H1 (cell line): ENCODE results near the gene HFM1. TPM values are rescaled to one million over a fixed set of nuclear protein-coding genes. Genes with fewer than 3 reads are reported as not detected.

Source experiments
- CHD7 ChIP-seq: fragments of 300-600 bp; sonication (generic); IDR thresholded peaks from 2 replicates; pipeline ENCODE4 v1.7.1; 2012; ENCODE audit warnings: low read length, moderate library complexity, mild to moderate bottlenecking, inconsistent platforms; ENCODE audit not compliant: insufficient replicate concordance
- CREB1 ChIP-seq: IDR thresholded peaks from 2 replicates; pipeline ENCODE4 v1.6.1; 2012; ENCODE audit warnings: inconsistent platforms
- EZH2 ChIP-seq: fragments of 200-600 bp; sonication (generic); IDR thresholded peaks from 2 replicates; pipeline ENCODE4 v1.7.1; 2012; ENCODE audit warnings: low read depth, mild to moderate bottlenecking, moderate library complexity, low read length, inconsistent platforms; ENCODE audit not compliant: severe bottlenecking
- JUN ChIP-seq: IDR thresholded peaks from 2 replicates; pipeline ENCODE4 v1.6.1; 2011; ENCODE audit warnings: low read depth, mild to moderate bottlenecking, improper control_type of control experiment, low read length
- RXRA ChIP-seq: IDR thresholded peaks from 2 replicates; pipeline ENCODE4 v1.6.1; 2011; ENCODE audit warnings: low read depth, mild to moderate bottlenecking, low read length, moderate library complexity; ENCODE audit not compliant: insufficient read depth
- YY1 ChIP-seq: IDR thresholded peaks from 2 replicates; pipeline ENCODE4 v1.6.1; 2011; ENCODE audit warnings: low read depth, mild to moderate bottlenecking, low read length
- polyA plus RNA-seq, 7 experiments: library from polyadenylated mRNA; depleted of rRNA in 3 of 7; stranded (reverse) in 5 of 7; unstranded in 2 of 7; fragments of >200 nt in 5 of 7; fragments of 200-250 nt in 2 of 7; gene quantifications; 1 replicate in 5 of 7; 2 replicates in 1 of 7; 4 replicates in 1 of 7; pipeline versions ENCODE4 v1.2.1 to v1.2.3, GENCODE V29; 2011 to 2013; ENCODE audit warnings: missing spikeins in 2 of 7, mixed read lengths in 2 of 7
- total RNA-seq: library from RNA; stranded (reverse); fragmentation: NEBNext Ultra II Directional; extraction: Animal tissue kit (Norgen Biotek cat#: 25700); gene quantifications from 2 replicates; pipeline ENCODE4 v1.2.1, GENCODE V29; 2021

HFM1 gene
- total and polyA plus RNA-seq, 2 of the 8 experiments (the other 6 are each of a cell fraction or from before 2014, with no cell fraction given): 0.23 to 1.2 TPM

GRCh38 chr1:91397605-91398004 lies 7.0 kb downstream of the HFM1 start (continued):
- TF ChIP-seq CHD7: no peak
- TF ChIP-seq RXRA: no peak
- TF ChIP-seq EZH2: no peak
- no peak for TF ChIP-seq CREB1
- TF ChIP-seq JUN: no peak
- no peak for TF ChIP-seq YY1
